ENCODE measurements around the gene ICOSLG. TPM values are rescaled to one million over a fixed set of nuclear protein-coding genes. Genes with fewer than 3 reads are reported as not detected.
"Not testable (repeated sequence)": the region's sequence is repeated elsewhere in the genome, so short reads cannot be mapped to it uniquely, and the experiment has no call there.

The ICOSLG gene
- total RNA-seq, 2 donors from 2014 or later, result 2.3 to 4.1 TPM

DNA sequence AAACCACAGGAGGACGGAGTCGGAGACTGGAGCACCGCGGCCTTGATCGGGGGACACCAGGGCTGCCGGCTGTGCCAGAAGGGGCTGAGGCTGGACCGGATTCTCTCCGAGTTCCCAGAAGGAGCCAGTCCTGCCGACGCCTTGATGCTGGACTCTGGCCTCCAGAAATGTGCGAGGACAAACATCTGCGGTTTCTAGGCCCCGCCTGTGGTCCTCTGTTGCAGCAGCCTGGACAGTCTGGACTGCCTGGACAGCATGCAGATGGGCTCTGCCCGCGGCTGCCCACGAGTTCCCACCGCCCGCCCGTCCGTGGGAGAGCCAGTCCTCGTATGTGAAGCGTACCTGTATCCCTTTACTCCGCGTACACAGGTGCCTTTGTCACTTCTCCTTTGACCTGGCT, 34.6 kb downstream of the ICOSLG start:
- not testable (repeated sequence) for H3K27me3 ChIP-seq (replicated peaks; ENCODE audit: insufficient read depth)

DNA sequence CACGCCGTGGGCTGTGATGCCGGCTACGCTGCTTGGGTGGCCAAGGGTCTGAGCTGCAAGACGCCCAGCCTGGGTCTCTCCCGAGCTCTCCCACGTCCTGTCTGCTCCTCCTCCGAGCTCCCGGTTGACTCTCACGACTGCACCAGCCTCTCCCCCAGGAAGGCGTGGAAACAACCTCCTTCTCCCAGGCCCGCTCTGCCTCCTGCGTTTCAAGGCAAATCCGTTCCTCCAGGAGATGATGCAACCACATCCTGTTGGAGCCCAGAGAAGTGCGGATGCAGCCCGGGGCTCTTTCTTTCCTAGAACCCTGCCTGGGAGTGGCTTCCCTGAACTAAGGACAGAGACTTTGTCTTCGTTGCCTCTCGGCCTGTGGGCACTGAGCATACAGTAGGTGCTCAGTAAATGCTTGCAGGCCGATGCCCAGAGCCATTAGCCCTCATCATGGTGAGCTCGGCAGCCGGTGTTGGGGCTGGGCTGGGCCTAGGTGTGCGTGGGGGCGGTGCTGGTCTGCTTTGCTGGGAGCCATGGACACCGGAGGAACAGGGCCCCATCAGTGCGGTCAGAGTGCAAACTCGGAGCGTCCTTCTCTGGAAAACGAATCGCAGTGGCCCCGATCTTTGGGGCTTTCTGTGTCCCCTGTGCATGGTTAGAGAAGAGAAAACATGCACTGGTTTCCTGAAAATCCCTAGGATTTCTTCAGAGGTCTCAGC, 38.0 kb downstream of the ICOSLG start:
- H3K27me3 ChIP-seq (replicated peaks; ENCODE audit: insufficient read depth); H3K9me3 ChIP-seq; H3K4me1 ChIP-seq (ENCODE audit: control insufficient read depth in 1 of 2, low read depth in 2 of 2); H3K36me3 ChIP-seq; H3K27ac ChIP-seq; ATAC-seq (ENCODE audit: insufficient number of reproducible peaks, low FRiP score, low read depth); DNase-seq (ENCODE audit: low spot score); H3K4me3 ChIP-seq: not testable (repeated sequence)

More for the DNA sequence above, 34.6 kb downstream of the ICOSLG start:
- H3K4me3 ChIP-seq; H3K9me3 ChIP-seq; DNase-seq (ENCODE audit: low spot score); ATAC-seq (ENCODE audit: insufficient number of reproducible peaks, low FRiP score, low read depth); H3K27ac ChIP-seq; H3K36me3 ChIP-seq; H3K4me1 ChIP-seq (ENCODE audit: control insufficient read depth in 1 of 2, low read depth in 2 of 2): not testable (repeated sequence)

DNA sequence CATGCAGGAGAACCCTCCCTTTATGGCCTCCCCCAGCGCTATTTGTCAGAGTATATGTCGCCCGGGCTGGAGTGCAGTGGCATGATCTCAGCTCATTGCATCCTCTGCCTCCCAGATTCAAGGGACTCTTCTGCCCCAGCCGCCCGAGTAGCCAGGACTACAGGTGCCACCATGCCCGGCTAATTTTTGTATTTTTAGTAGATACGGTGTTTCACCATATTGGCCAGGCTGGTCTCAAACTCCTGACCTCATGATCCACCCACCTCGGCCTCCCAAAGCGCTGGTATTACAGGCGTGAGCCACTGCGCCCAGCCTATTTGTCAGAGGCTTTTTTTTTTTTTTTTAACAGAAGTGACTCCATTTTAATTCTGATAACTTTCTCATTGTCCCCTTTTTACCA, 40.7 kb downstream of the ICOSLG start:
- not testable (repeated sequence) for H3K27ac ChIP-seq; ATAC-seq (ENCODE audit: insufficient number of reproducible peaks, low FRiP score, low read depth); DNase-seq (ENCODE audit: low spot score)

DNA sequence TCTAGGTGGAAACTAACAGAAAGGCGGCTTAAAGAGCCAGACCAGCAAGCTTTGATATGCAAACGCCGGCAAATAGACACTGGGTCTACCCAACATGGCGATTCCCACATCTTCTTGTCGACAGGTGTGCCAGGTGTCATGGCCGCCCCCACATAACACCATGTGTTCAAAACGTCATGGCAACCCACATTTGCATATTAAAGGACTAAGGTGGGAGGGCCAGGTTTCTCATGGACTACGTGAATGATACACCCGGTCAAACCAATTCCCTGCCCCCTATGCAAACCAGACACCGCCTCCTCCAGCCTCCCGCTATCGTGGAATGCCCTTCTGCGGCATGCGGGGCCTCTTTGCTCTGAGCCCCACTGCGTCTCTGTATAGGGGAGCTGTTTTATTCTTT, 41.3 kb downstream of the ICOSLG start:
- DNase-seq (ENCODE audit: low spot score) (no peak), ATAC-seq (ENCODE audit: insufficient number of reproducible peaks, low FRiP score, low read depth) (no peak)

More for the DNA sequence above, 40.7 kb downstream of the ICOSLG start:
- not testable (repeated sequence) for H3K4me1 ChIP-seq (ENCODE audit: control insufficient read depth in 1 of 2, low read depth in 2 of 2); H3K4me3 ChIP-seq; H3K36me3 ChIP-seq; H3K9me3 ChIP-seq; H3K27me3 ChIP-seq (replicated peaks; ENCODE audit: insufficient read depth)

DNA sequence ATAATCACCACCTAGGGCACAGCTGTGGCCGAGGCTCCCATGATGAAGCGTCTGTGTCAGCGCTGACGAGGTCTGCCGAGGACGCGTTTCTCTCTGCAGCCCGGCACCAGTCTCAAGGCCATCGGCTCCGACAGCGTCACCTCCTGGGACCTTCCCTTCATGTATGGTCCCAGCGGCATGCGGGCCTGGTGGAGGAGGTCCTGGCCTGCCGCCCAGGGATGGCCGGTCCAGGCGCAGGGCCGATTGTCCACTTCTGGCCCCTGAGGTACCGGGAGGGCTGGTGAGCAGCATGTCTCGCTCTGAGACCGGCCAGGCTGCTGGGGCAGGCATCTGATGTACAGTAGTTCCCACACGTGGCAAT, 43.6 kb downstream of the ICOSLG start:
- not testable (repeated sequence) for H3K27me3 ChIP-seq (replicated peaks; ENCODE audit: insufficient read depth); DNase-seq (ENCODE audit: low spot score); H3K4me3 ChIP-seq; ATAC-seq (ENCODE audit: insufficient number of reproducible peaks, low FRiP score, low read depth); H3K36me3 ChIP-seq; H3K4me1 ChIP-seq (ENCODE audit: control insufficient read depth in 1 of 2, low read depth in 2 of 2); H3K9me3 ChIP-seq; H3K27ac ChIP-seq

More for the DNA sequence above, 41.3 kb downstream of the ICOSLG start:
- TF ChIP-seq, protein P1, sequence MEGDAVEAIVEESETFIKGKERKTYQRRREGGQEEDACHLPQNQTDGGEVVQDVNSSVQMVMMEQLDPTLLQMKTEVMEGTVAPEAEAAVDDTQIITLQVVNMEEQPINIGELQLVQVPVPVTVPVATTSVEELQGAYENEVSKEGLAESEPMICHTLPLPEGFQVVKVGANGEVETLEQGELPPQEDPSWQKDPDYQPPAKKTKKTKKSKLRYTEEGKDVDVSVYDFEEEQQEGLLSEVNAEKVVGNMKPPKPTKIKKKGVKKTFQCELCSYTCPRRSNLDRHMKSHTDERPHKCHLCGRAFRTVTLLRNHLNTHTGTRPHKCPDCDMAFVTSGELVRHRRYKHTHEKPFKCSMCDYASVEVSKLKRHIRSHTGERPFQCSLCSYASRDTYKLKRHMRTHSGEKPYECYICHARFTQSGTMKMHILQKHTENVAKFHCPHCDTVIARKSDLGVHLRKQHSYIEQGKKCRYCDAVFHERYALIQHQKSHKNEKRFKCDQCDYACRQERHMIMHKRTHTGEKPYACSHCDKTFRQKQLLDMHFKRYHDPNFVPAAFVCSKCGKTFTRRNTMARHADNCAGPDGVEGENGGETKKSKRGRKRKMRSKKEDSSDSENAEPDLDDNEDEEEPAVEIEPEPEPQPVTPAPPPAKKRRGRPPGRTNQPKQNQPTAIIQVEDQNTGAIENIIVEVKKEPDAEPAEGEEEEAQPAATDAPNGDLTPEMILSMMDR (IDR thresholded peaks at IDR 0.05), result no peak
- Histone ChIP-seq H3K9me3 (no peaks in the 10 kb centered on the region), H3K36me3 (no peaks in the 10 kb centered on the region), H3K4me3 (no peak overlapping the region), H3K27me3 (replicated peaks; ENCODE audit: insufficient read depth) (no peaks in the 10 kb centered on the region), H3K4me1 (ENCODE audit: control insufficient read depth in 1 of 2, low read depth in 2 of 2) (no peaks in the 10 kb centered on the region), H3K27ac (no peak overlapping the region)

DNA sequence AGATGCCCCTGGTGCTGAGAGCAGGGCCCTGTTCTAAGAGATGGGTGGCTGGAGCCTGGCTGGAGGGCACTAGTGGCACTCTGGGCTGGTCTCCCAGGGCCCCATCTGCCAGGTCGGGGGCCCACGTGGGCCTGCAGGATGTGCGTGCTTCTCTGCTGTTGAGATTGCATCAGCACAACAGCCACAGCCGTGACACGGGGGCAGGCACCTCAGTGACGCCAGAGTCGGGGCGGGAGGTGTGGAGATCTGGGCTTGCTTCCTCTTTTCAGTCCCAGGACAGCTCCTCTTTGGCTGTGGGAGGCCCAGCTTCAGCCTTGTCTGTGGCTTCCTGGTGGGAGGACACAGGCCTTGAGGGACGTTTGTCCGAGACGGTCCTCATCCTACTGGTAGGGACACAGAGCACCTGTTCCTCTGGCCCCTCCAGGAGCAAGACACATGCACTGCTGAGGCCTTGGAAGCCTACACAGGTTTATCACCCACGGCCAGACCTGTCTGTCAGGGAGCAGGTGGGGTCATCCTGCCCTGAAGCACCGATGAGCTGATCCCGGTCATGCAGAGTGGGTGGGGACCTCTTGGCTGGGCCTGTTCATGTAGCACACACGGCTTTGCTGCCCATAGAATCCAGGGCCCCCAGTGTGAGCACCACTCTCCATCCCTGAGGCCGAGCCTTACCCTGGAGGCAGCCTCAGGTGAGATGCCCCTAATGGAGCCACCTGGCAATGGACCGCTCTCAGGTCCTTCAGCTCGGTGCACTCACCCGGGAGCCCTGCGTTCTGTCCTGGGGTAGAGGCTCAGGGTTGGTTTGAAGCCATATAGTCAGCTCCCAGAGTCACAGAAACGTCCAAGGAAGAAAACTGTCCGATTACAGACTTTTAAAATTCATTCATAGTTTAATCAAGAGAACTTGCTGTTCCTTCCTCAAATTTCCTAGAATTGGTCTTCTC, 44.3 kb downstream of the ICOSLG start:
- not testable (repeated sequence) for H3K27me3 ChIP-seq (replicated peaks; ENCODE audit: insufficient read depth); DNase-seq (ENCODE audit: low spot score); H3K4me3 ChIP-seq; H3K27ac ChIP-seq; H3K36me3 ChIP-seq; H3K4me1 ChIP-seq (ENCODE audit: control insufficient read depth in 1 of 2, low read depth in 2 of 2); H3K9me3 ChIP-seq; ATAC-seq (ENCODE audit: insufficient number of reproducible peaks, low FRiP score, low read depth)

DNA sequence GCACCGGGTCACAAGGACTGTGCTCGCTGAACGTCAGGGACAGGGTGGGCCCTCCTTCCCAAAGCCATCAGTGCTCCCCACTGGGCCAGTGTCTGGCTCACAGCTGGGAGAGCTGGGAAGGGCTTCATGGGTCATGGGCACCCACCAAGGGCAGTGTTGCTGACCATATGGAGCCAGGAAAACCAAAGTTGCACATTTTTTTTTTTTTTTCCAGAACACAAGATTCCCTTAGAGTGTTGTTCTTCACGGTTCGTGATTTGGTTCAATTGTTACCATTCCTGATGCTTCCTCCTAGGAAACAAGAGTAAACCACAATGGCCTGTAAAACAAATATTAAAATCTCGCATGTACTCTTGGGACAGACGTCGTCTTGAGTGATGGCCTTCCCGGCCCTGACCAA, 45.9 kb downstream of the ICOSLG start:
- not testable (repeated sequence) for DNase-seq (ENCODE audit: low spot score); H3K9me3 ChIP-seq; H3K27me3 ChIP-seq (replicated peaks; ENCODE audit: insufficient read depth); H3K36me3 ChIP-seq; H3K4me3 ChIP-seq; H3K4me1 ChIP-seq (ENCODE audit: control insufficient read depth in 1 of 2, low read depth in 2 of 2); H3K27ac ChIP-seq; ATAC-seq (ENCODE audit: insufficient number of reproducible peaks, low FRiP score, low read depth)

DNA sequence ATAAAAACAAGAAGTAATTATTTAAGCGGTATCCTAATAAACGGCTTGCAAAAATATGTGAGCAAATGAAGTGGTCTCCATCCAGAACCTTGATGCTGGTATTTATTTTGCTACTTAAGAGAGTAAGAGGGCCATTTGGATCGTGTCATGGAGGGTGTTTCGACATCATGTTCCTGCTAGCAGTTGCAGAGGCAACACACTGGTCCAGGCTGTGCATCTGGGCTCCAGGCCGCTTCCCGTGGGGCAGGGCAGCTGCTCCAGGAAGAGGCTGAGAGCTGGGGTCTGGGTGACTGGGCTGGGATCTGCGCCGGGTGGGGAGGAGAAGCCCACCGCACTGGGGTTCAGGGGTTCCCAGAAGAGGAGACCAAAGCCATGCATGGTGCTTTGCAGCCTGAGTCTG, 46.3 kb downstream of the ICOSLG start:
- not testable (repeated sequence) for ATAC-seq (ENCODE audit: insufficient number of reproducible peaks, low FRiP score, low read depth); H3K4me3 ChIP-seq; H3K27ac ChIP-seq; DNase-seq (ENCODE audit: low spot score); H3K9me3 ChIP-seq; H3K27me3 ChIP-seq (replicated peaks; ENCODE audit: insufficient read depth); H3K4me1 ChIP-seq (ENCODE audit: control insufficient read depth in 1 of 2, low read depth in 2 of 2); H3K36me3 ChIP-seq

DNA sequence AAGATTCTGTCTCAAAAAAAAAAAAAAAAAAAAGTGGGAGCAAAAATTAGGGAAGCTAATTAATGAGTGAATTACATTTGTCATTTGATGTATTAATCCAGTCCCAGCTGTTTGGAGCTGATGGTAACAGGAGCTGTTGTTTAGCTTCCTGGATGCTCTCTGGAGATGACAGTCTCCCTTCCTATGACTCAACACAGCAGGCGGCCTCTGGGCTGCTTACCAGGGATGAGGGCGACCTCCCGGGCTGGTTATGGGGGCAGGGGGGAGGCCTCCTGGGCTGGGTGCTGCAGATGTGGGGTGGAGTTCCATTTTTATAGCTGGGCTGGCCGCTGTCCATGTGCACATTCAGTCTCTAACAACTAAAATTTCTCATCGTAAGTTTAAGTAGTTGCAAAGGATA, 47.6 kb downstream of the ICOSLG start:
- H3K9me3 ChIP-seq; H3K36me3 ChIP-seq; H3K4me3 ChIP-seq; H3K4me1 ChIP-seq (ENCODE audit: control insufficient read depth in 1 of 2, low read depth in 2 of 2); H3K27ac ChIP-seq; H3K27me3 ChIP-seq (replicated peaks; ENCODE audit: insufficient read depth); ATAC-seq (ENCODE audit: insufficient number of reproducible peaks, low FRiP score, low read depth); DNase-seq (ENCODE audit: low spot score): not testable (repeated sequence)

DNA sequence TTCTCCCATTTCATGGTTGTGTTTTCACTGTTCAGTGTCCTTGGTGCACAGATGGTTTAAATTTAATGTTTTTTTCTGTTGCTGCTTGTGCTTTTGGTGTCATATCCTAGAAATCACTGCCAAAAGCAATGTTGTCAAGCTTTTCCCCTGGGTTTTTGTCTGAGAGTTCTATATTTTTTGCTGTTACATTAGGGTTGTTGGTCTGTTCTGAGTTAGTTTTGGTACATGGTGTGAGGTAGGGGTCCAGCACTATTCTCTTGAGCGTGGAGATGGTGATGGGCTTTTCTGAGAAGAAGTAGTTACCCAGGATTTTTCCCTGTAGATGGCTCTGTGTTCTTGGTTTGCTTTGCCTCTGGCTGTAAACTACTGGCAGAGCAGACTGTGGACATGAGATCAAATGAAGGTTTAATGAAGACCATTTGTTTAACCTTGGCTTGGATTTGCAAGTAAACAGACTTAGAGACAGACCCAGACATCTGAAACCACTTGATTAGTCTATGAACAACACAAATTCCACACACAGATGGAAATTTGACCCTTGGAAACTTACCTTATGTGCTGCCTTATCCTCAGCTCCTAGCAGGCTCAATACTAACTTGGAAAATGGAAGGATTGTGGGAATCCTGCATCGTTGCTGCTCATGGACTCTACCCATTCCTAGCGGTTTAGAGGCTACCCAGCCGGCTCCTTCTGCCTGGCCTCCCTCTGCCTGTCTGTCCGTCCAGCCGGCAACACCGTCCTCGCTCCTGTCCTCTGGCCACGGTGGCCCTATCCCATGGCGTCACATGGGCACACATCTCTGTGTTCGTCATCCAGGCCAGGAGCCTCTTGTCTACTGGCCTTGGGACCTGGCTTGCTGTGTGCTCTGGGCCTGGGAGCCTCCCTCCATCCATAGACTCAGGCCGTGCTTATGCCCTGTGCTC, 50.1 kb downstream of the ICOSLG start:
- H3K27me3 ChIP-seq (replicated peaks; ENCODE audit: insufficient read depth); ATAC-seq (ENCODE audit: insufficient number of reproducible peaks, low FRiP score, low read depth); H3K4me1 ChIP-seq (ENCODE audit: control insufficient read depth in 1 of 2, low read depth in 2 of 2); DNase-seq (ENCODE audit: low spot score); H3K36me3 ChIP-seq; H3K9me3 ChIP-seq; H3K4me3 ChIP-seq; H3K27ac ChIP-seq: not testable (repeated sequence)

DNA sequence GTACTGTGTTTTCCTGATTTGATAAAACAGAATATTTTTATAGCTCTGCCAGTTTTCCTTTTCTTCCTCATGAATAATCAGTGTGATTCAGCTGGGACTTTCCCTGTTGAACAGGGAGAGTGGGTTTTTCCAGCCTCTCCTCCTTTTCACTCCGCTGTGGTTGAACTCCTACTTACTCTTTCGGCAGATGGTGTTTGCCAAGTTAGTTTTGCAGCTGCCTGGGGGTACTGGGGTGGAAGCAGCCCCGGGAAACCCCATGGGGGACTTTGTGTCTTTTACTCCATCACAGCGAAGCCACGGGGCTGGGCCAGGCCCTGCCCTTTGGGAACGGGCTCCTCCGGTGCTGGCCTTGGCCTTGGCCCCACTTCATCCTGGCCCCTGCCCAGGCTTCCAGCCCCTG, 55.9 kb downstream of the ICOSLG start:
- H3K4me1 ChIP-seq (ENCODE audit: control insufficient read depth in 1 of 2, low read depth in 2 of 2); DNase-seq (ENCODE audit: low spot score); H3K27me3 ChIP-seq (replicated peaks; ENCODE audit: insufficient read depth); ATAC-seq (ENCODE audit: insufficient number of reproducible peaks, low FRiP score, low read depth); H3K4me3 ChIP-seq; H3K27ac ChIP-seq; H3K36me3 ChIP-seq; H3K9me3 ChIP-seq: not testable (repeated sequence)

All from thoracic aorta (tissue), 2 donors.